Adrenal gland (tissue), 5 donors: ENCODE data around the gene INHBC.
"Not testable (repeated sequence)": the region's sequence is repeated elsewhere in the genome, so short reads cannot be mapped to it uniquely, and the experiment has no call there.

ENCODE experiments used
- CTCF ChIP-seq, 6 experiments: fragments of 450-650 bp in 4 of 6; fragments of 200-600 bp in 2 of 6; sonication (generic) in 1 of 6; IDR thresholded peaks; 1 replicate in 5 of 6; 2 replicates in 1 of 6; pipeline versions ENCODE4 v1.5.1 to v1.8.0; 2016 to 2021; ENCODE audit warnings: antibody characterized with exemption in 6 of 6, mild to moderate bottlenecking in 2 of 6, moderate library complexity in 1 of 6
- POLR2A ChIP-seq, 2 donors: fragments of 450-650 bp; IDR thresholded peaks; one replicate each; pipeline ENCODE4 v1.6.1; 2017; ENCODE audit warnings: antibody characterized with exemption in 2 of 2, mild to moderate bottlenecking in 2 of 2, moderate library complexity in 1 of 2
- donor health status: DM: no; HTN: no; CAD: no.

DNA sequence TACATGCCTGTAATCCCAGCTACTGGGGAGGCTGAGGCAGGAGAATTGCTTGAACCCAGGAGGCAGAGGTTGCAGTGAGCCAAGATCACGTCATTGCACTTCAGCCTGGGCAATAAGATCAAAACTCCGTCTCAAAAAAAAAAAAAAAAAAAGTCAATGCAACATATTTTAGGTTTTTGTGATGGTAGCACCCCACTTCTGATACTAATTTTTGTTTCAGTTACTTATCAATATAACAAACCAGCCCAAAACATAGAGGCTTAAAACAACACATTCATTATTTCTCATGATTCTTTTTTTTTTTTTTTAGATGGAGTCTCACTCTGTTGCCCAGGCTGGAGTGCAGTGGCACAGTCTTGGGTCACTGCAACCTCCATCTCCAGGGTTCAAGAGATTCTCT is 6.8 kb downstream of the INHBC start:
- not testable (repeated sequence) for TF ChIP-seq CTCF, POLR2A (IDR thresholded peaks at IDR 0.05)
